Pancreas (tissue), 10 donors: Measurements from ENCODE around the gene RIMS1. TPM values are rescaled to one million over a fixed set of nuclear protein-coding genes. Genes with fewer than 3 reads are reported as not detected.

Experiments
- ATAC-seq, 4 donors: fragments of 200-7000 bp; cut with Tn5 transposase; one replicate each; pipeline versions ENCODE4 v1.8.0 to v1.9.1; 2020; ENCODE audit warnings: mild to moderate bottlenecking in 4 of 4, moderate library complexity in 4 of 4
- DNase-seq, 6 donors: peaks; one replicate each; pipeline ENCODE4 v3.0.0-alpha.2; 2020
- FAIRE-seq: peaks from 2 replicates; lab custom pipeline; 2012; peaks lifted over from hg19 to GRCh38; lab: Jason Lieb, UNC
- H3K27ac ChIP-seq, 4 donors: fragments of 200-600 bp; sonication (generic); 1 replicate in 3 of 4; 2 replicates in 1 of 4; pipeline versions ENCODE4 v1.5.0 to v1.8.0; 2020
- H3K27me3 ChIP-seq, 4 donors: fragments of 200-600 bp; one replicate each; pipeline ENCODE4 v1.8.0; 2021
- H3K36me3 ChIP-seq, 3 donors: fragments of 200-600 bp; sonication (generic) in 1 of 3; one replicate each; pipeline versions ENCODE4 v1.5.0 to v1.8.0; 2020 to 2021
- H3K4me1 ChIP-seq, 3 donors: fragments of 200-600 bp; one replicate each; pipeline ENCODE4 v1.8.0; 2021
- H3K4me3 ChIP-seq, 4 donors: fragments of 200-600 bp; sonication (generic) in 2 of 4; one replicate each; pipeline versions ENCODE4 v1.5.0 to v1.8.0; 2020 to 2021
- H3K9me3 ChIP-seq, 4 donors: fragments of 200-600 bp; one replicate each; pipeline ENCODE4 v1.8.0; 2021
- CTCF ChIP-seq, 4 donors: fragments of 200-600 bp; sonication (generic) in 3 of 4; IDR thresholded peaks; one replicate each; pipeline versions ENCODE4 v1.5.0 to v1.8.0; 2021; ENCODE audit warnings: antibody characterized with exemption in 4 of 4
- WGBS, 2 donors: extraction: QIAGEN DNeasy Blood & Tissue Kit; methylation state at CpG; one replicate each; pipeline ENCODE4 v1.1.7; 2013; 5-methylcytosine and 5-hydroxymethylcytosine counted together
- intact Hi-C, 3 donors: fragments of 100-400 bp; cut with DNase I; formaldehyde crosslinking; loops; one replicate each; pipeline versions ENCODE4 v1.11.1 to v1.14.2; 2022
- polyA plus RNA-seq, 2 donors: library from polyadenylated mRNA; stranded (reverse); fragments of 200-250 nt; gene quantifications; one replicate each; pipeline ENCODE4 v1.2.3, GENCODE V29; 2013
- total RNA-seq, 6 donors: library from RNA; stranded (reverse); fragmentation: NEBNext Ultra II Directional in 4 of 6; extraction: Animal tissue kit (Norgen Biotek cat#: 25700) in 4 of 6; gene quantifications; one replicate each; pipeline versions ENCODE4 v1.2.1 to v1.2.4, GENCODE V29; 2021 to 2023
- donor health status: healthy with polysubstance abuse.
- donor health status: DM: no; HTN: no; CAD: no; lungs with moderate emphysema.
- donor health status: DM: no; HTN: no; CAD: no.
- donor health status: control.
- donor health status: control.
- donor health status: Bipolar disorder and iron deficiency.
- donor health status: DM: yes; HTN: yes; CAD: no.
- donor health status: DM: no; HTN: no; CAD: no.
- donor health status: DM: no; HTN: no; CAD: no.
- donor health status: DM: yes; HTN: yes; CAD: no.

The RIMS1 gene
- total and polyA plus RNA-seq, 8 donors, result 0.12 to 5.7 (median 3.7) TPM

DNA sequence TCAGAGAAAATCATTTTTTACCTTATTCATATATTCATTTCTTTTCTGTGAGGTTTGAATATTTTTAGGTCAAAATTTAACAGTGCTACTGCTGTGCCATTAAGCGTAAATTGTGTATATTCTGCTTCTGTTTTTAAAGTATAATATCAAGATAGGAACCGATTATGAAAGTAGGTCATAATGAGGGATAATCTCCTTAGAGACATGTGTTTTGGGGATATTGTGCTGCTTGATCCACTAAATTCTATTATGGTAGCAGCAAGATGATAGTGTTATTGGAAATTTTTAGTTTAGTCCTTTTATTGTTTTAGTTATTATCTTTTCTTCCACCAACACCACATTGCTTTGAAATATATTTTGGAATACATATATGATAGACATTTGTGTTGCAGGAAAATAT, 244.0 kb downstream of the RIMS1 start:
- no peak for ATAC-seq
- WGBS, 2 donors, result 59 to 84% methylated on average over 2 of the region's 2 CpGs
- DNase-seq, result no peak
- no peak overlapping the region for H3K27ac ChIP-seq
- no peak for FAIRE-seq
- H3K27me3 ChIP-seq, result no peaks in the 10 kb centered on the region
- no peak for TF ChIP-seq CTCF (IDR thresholded peaks at IDR 0.05)
- no peaks in the 10 kb centered on the region for H3K4me1 ChIP-seq
- H3K36me3 ChIP-seq, result no peaks in the 10 kb centered on the region
- H3K4me3 ChIP-seq, result no peak overlapping the region
- H3K9me3 ChIP-seq, result no peaks in the 10 kb centered on the region
- intact Hi-C loops, result no loop called here

GRCh38 chr6:72132427-72132826, 246.1 kb downstream of the RIMS1 start:
- DNase-seq (no peak), FAIRE-seq (no peak), ATAC-seq (no peak)
- H3K9me3 ChIP-seq, result no peaks in the 10 kb centered on the region
- H3K36me3 ChIP-seq, result no peaks in the 10 kb centered on the region
- 82 to 87% methylated on average over 1 of the region's 1 CpG for WGBS, 2 donors
- intact Hi-C loops, result no loop called here
- H3K4me1 ChIP-seq, result no peaks in the 10 kb centered on the region
- no peak overlapping the region for H3K27ac ChIP-seq
- no peak overlapping the region for H3K4me3 ChIP-seq
- no peaks in the 10 kb centered on the region for H3K27me3 ChIP-seq
- TF ChIP-seq CTCF (IDR thresholded peaks at IDR 0.05), result no peak

DNA sequence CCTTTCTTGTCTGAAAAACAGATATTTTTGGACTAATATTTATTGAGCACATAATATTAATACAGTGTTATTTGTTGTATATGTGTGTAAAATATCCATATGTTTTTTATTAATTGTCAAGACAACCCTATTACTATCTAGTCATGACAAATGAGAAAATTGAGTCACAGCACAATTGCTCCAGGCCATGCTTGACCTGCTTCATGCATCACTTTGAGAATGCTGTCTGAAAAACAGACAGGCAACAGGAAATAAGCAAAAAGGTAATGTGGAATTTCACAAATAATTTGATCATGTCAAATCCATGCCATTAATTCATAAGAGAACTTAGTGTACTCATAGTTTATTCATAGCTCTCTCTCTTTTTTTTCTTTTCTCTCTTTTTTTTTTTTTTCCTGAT, 246.5 kb downstream of the RIMS1 start:
- no peak for ATAC-seq
- Histone ChIP-seq H3K36me3 (no peaks in the 10 kb centered on the region), H3K4me1 (no peaks in the 10 kb centered on the region), H3K9me3 (no peaks in the 10 kb centered on the region), H3K4me3 (no peak overlapping the region), H3K27ac (no peak overlapping the region), H3K27me3 (no peaks in the 10 kb centered on the region)
- intact Hi-C loops, result no loop called here
- no peak for DNase-seq
- FAIRE-seq, result no peak
- TF ChIP-seq CTCF (IDR thresholded peaks at IDR 0.05), result no peak

GRCh38 chr6:72133324-72133723, 247.0 kb downstream of the RIMS1 start:
- Histone ChIP-seq H3K27ac (no peak overlapping the region), H3K36me3 (no peaks in the 10 kb centered on the region), H3K27me3 (no peaks in the 10 kb centered on the region), H3K9me3 (no peaks in the 10 kb centered on the region), H3K4me1 (no peaks in the 10 kb centered on the region), H3K4me3 (no peak overlapping the region)
- no peak for FAIRE-seq
- WGBS, 2 donors, result 34 to 40% methylated on average over 1 of the region's 1 CpG
- no peak for TF ChIP-seq CTCF (IDR thresholded peaks at IDR 0.05)
- no peak for DNase-seq
- intact Hi-C loops, result no loop called here
- no peak for ATAC-seq

- no peak for ATAC-seq
- Histone ChIP-seq H3K27ac (no peak overlapping the region), H3K9me3 (no peaks in the 10 kb centered on the region), H3K27me3 (no peaks in the 10 kb centered on the region), H3K36me3 (no peaks in the 10 kb centered on the region), H3K4me1 (no peaks in the 10 kb centered on the region), H3K4me3 (no peak overlapping the region)
- intact Hi-C loops, result no loop called here
- no peak for TF ChIP-seq CTCF (IDR thresholded peaks at IDR 0.05)
- no peak for FAIRE-seq
- DNase-seq, result no peak
These were observed 254.4 kb downstream of the RIMS1 start for GRCh38 chr6:72140795-72141194.
